A673 (cell line): ENCODE results near the gene NINJ2. TPM values are rescaled to one million over a fixed set of nuclear protein-coding genes. Genes with fewer than 3 reads are reported as not detected.

Source experiments
- BruUV-seq: library from RNA; stranded (reverse); fragments of 400-500 nt; replicated peaks from 2 replicates; lab custom pipeline; 2021; lab: Mats Ljungman, UMichigan
- CTCF ChIA-PET: fragments of 300-600 bp; sonication (Branson Sonifier 250); formaldehyde crosslinking; loops from one replicate; lab custom pipeline; 2022; ENCODE audit warnings: antibody characterized with exemption; lab: Charles Lee
- POLR2A ChIA-PET: fragments of 300-600 bp; sonication (Branson Sonifier 250); formaldehyde crosslinking; loops from one replicate; lab custom pipeline; 2022; ENCODE audit warnings: antibody characterized with exemption; ENCODE audit not compliant: low non-redundant PET; lab: Charles Lee
- DNase-seq: peaks from one replicate; pipeline ENCODE4 v3.0.0-alpha.2; 2015; ENCODE audit warnings: low spot score
- H3K27ac ChIP-seq: fragments of 200-600 bp; sonication (generic); 2 replicates; pipeline ENCODE4 v1.5.1; 2016; ENCODE audit warnings: mixed run types, low read depth, mild to moderate bottlenecking, mixed read lengths, antibody characterized with exemption, low read length; ENCODE audit not compliant: poor library complexity, severe bottlenecking
- H3K27me3 ChIP-seq: fragments of 200-600 bp; sonication (generic); replicated peaks from 2 replicates; pipeline ENCODE4 v1.6.1; 2017; ENCODE audit warnings: mixed run types, low read depth, mild to moderate bottlenecking, mixed read lengths, antibody characterized with exemption, low read length; ENCODE audit not compliant: insufficient read depth, poor library complexity
- H3K36me3 ChIP-seq: fragments of 200-600 bp; sonication (generic); 2 replicates; pipeline ENCODE4 v1.6.1; 2016; ENCODE audit warnings: mixed run types, mild to moderate bottlenecking, mixed read lengths, antibody characterized with exemption, low read length; ENCODE audit not compliant: insufficient read depth, poor library complexity, severe bottlenecking
- H3K4me1 ChIP-seq: fragments of 200-600 bp; sonication (generic); 2 replicates; pipeline ENCODE4 v1.6.1; 2017; ENCODE audit warnings: mixed run types, mild to moderate bottlenecking, mixed read lengths, antibody characterized with exemption, low read length; ENCODE audit not compliant: insufficient read depth, poor library complexity, severe bottlenecking
- H3K4me3 ChIP-seq: fragments of 200-600 bp; sonication (generic); 2 replicates; pipeline ENCODE4 v1.5.1; 2016; ENCODE audit warnings: low read depth, mixed run types, mild to moderate bottlenecking, mixed read lengths, low read length; ENCODE audit not compliant: poor library complexity, severe bottlenecking
- H3K9me3 ChIP-seq: fragments of 200-600 bp; sonication (generic); 2 replicates; pipeline ENCODE4 v1.6.1; 2016; ENCODE audit warnings: mixed run types, low read depth, mild to moderate bottlenecking, mixed read lengths, antibody characterized with exemption, low read length; ENCODE audit not compliant: poor library complexity, severe bottlenecking
- EZH2 ChIP-seq: fragments of 200-600 bp; sonication (generic); IDR thresholded peaks from 2 replicates; pipeline ENCODE4 v1.6.1; 2017; ENCODE audit warnings: borderline replicate concordance, low read depth, mild to moderate bottlenecking, mixed read lengths, antibody characterized with exemption, low read length; ENCODE audit not compliant: poor library complexity, severe bottlenecking
- intact Hi-C: fragments of 100-400 bp; cut with micrococcal nuclease; formaldehyde crosslinking; loops from one replicate; pipeline ENCODE4 v1.10.0; 2022; ENCODE audit not compliant: unreplicated experiment
- total RNA-seq: library from RNA; stranded (reverse); gene quantifications from 2 replicates; pipeline ENCODE4 v1.2.3, GENCODE V29; 2021
- TF ChIP-seq, protein P1 (sequence below): fragments of 300-800, 200-600 bp; sonication (generic); conservative IDR thresholded peaks from 2 replicates; pipeline ENCODE4 v1.5.1; 2017; ENCODE audit warnings: low read depth, mild to moderate bottlenecking, antibody characterized with exemption, low read length, moderate library complexity, mixed read lengths

Gene NINJ2
- total RNA-seq, 1 experiment from 2014 or later, result not detected

DNA sequence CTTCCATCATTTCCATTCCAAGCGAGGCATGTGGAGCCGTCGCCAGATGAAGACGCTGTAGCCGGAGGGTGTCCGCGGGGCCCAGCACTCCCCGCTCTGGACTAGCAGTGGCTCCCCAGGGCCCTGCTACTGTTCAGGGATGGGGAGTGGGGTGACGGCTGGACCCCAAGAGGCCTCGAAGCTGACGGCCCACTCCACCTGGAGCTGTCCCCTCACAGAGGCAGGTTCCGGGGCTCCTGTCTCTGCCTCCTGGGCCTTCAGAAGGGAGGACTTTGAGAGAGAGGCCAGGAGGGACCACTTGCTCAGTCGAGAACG, 101.9 kb downstream of the NINJ2 start:
- TF ChIP-seq, protein P1, sequence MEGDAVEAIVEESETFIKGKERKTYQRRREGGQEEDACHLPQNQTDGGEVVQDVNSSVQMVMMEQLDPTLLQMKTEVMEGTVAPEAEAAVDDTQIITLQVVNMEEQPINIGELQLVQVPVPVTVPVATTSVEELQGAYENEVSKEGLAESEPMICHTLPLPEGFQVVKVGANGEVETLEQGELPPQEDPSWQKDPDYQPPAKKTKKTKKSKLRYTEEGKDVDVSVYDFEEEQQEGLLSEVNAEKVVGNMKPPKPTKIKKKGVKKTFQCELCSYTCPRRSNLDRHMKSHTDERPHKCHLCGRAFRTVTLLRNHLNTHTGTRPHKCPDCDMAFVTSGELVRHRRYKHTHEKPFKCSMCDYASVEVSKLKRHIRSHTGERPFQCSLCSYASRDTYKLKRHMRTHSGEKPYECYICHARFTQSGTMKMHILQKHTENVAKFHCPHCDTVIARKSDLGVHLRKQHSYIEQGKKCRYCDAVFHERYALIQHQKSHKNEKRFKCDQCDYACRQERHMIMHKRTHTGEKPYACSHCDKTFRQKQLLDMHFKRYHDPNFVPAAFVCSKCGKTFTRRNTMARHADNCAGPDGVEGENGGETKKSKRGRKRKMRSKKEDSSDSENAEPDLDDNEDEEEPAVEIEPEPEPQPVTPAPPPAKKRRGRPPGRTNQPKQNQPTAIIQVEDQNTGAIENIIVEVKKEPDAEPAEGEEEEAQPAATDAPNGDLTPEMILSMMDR, result no peak
- TF ChIP-seq EZH2, result no peak
- CTCF ChIA-PET, result no interaction called here

GRCh38 chr12:560691-561390, 102.4 kb downstream of the NINJ2 start:
- no peaks in the 10 kb centered on the region for H3K36me3 ChIP-seq
- H3K4me1 ChIP-seq, result no peaks in the 10 kb centered on the region
- H3K27ac ChIP-seq, result no peak overlapping the region
- BruUV-seq, result no TSS peak
- no peak for TF ChIP-seq EZH2
- TF ChIP-seq, protein P1, result no peak
- intact Hi-C loops, result no loop called here
- no peak overlapping the region for H3K4me3 ChIP-seq
- no peak for DNase-seq
- POLR2A ChIA-PET, result no interaction called here
- no peaks in the 10 kb centered on the region for H3K27me3 ChIP-seq
- CTCF ChIA-PET, result no interaction called here
- H3K9me3 ChIP-seq, result no peaks in the 10 kb centered on the region

More for the DNA sequence above, 101.9 kb downstream of the NINJ2 start:
- no peak for DNase-seq
- no peak overlapping the region for H3K27ac ChIP-seq
- no peaks in the 10 kb centered on the region for H3K27me3 ChIP-seq
- POLR2A ChIA-PET, result no interaction called here
- H3K4me1 ChIP-seq, result no peaks in the 10 kb centered on the region
- H3K4me3 ChIP-seq, result no peak overlapping the region
- no peaks in the 10 kb centered on the region for H3K9me3 ChIP-seq
- no peaks in the 10 kb centered on the region for H3K36me3 ChIP-seq
- no TSS peak for BruUV-seq
- intact Hi-C loops, result no loop called here

DNA sequence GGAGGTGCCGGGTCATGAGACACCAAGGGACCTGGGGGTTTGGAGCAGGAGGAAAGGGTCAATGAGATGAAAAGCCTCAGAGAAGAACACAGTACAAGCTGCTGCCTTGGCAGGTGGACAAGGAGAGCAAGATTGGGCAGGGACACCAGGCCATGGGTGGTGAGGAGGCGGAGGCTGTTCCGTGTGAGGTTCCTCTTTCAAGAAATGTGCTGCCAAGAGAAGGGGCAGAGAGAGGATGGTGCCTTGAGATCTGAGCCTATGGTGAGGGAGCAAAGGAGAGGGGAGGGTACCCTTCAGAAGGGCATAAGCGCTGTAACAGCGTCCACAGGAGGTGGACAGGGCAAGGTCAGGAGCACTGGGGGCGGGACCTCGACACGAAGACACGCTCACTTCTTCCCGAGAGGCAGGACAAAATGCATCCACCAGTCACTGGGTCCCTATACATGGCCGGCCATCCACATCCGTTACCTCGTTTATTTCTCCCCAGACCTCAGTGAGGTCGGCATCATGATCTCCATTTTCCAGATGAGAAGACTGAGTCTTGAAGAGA, 103.3 kb downstream of the NINJ2 start:
- Histone ChIP-seq H3K4me1 (no peaks in the 10 kb centered on the region), H3K36me3 (no peaks in the 10 kb centered on the region), H3K27ac (no peak overlapping the region), H3K9me3 (no peaks in the 10 kb centered on the region), H3K4me3 (no peak overlapping the region), H3K27me3 (no peaks in the 10 kb centered on the region)
- TF ChIP-seq, protein P1, result no peak
- TF ChIP-seq EZH2, result no peak
- intact Hi-C loops, result no loop called here
- no TSS peak for BruUV-seq
- POLR2A ChIA-PET, result no interaction called here
- CTCF ChIA-PET, result no interaction called here
- no peak for DNase-seq
